Gastrocnemius medialis (tissue), 4 donors: ENCODE results near the gene SKIC8. TPM values are rescaled to one million over a fixed set of nuclear protein-coding genes. Genes with fewer than 3 reads are reported as not detected.

Experiments
- ATAC-seq, 2 donors: fragments of 150-250 bp; one replicate each; pipeline ENCODE4 v1.9.1; 2016
- DNase-seq, 2 donors: peaks; one replicate each; pipeline ENCODE4 v3.0.0-alpha.2; 2019
- H3K27ac ChIP-seq, 4 donors: fragments of 200-600 bp; sonication (generic); 1 replicate in 1 of 4; 2 replicates in 3 of 4; pipeline ENCODE4 v1.5.1; 2016 to 2018; ENCODE audit warnings: mild to moderate bottlenecking in 2 of 4, moderate library complexity in 1 of 4
- H3K27me3 ChIP-seq, 3 donors: fragments of 200-600 bp; sonication (generic) in 2 of 3; 1 replicate in 1 of 3; 2 replicates in 2 of 3; pipeline versions ENCODE4 v1.5.1 to v1.6.0; 2016 to 2019; ENCODE audit warnings: mild to moderate bottlenecking in 1 of 3, moderate library complexity in 1 of 3
- H3K36me3 ChIP-seq, 2 donors: fragments of 200-600 bp; sonication (generic) in 1 of 2; one replicate each; pipeline ENCODE4 v1.5.1; 2017 to 2018
- H3K4me1 ChIP-seq, 2 donors: fragments of 200-600 bp; sonication (generic) in 1 of 2; one replicate each; pipeline ENCODE4 v1.5.1; 2016 to 2017; ENCODE audit warnings: mild to moderate bottlenecking in 2 of 2
- H3K4me3 ChIP-seq, 4 donors: fragments of 200-600 bp; sonication (generic) in 3 of 4; 1 replicate in 1 of 4; 2 replicates in 3 of 4; pipeline ENCODE4 v1.5.1; 2016 to 2019; ENCODE audit warnings: mild to moderate bottlenecking in 2 of 4
- H3K9me3 ChIP-seq, 3 donors: fragments of 200-600 bp; sonication (generic) in 2 of 3; 1 replicate in 1 of 3; 2 replicates in 2 of 3; pipeline ENCODE4 v1.5.1; 2016 to 2019
- POLR2A ChIP-seq, 2 donors: fragments of 450-650 bp; IDR thresholded peaks; one replicate each; pipeline ENCODE4 v1.6.1; 2017; ENCODE audit warnings: antibody characterized with exemption in 2 of 2, mild to moderate bottlenecking in 2 of 2, moderate library complexity in 2 of 2
- in situ Hi-C, 4 donors: fragments of 200-750 bp; cut with MboI; loops; one replicate each; pipeline versions ENCODE4 v1.15.0 to v1.8.0; 2017; ENCODE audit warnings: low sequenced_read_pairs in 4 of 4
- intact Hi-C: fragments of 100-400 bp; cut with DNase I; formaldehyde crosslinking; loops from one replicate; pipeline ENCODE4 v1.15.1; 2023; ENCODE audit warnings: low total_unique reads
- total RNA-seq, 4 donors: library from RNA; depleted of rRNA; stranded (reverse); fragments of >200 nt; gene quantifications; one replicate each; pipeline versions ENCODE4 v1.1.0 to v1.2.3, GENCODE V29; 2016
- TF ChIP-seq, protein P1 (sequence below), 5 experiments: fragments of 450-650 bp in 3 of 5; fragments of 200-600 bp in 2 of 5; sonication (generic) in 2 of 5; IDR thresholded peaks in 4 of 5; conservative IDR thresholded peaks in 1 of 5; 1 replicate in 4 of 5; 2 replicates in 1 of 5; pipeline ENCODE4 v1.5.1; 2016 to 2019; ENCODE audit warnings: antibody characterized with exemption in 5 of 5, mild to moderate bottlenecking in 3 of 5, moderate library complexity in 3 of 5

SKIC8 gene
- total RNA-seq, 4 donors from 2014 or later, result 36.9 to 48.6 (median 42.7) TPM

- no peak overlapping the region for H3K27ac ChIP-seq
- intact Hi-C loops, result loop anchor here (5.0 kb wide), 1 partner anchor 178 kb away; no protein-coding TSS in a partner anchor
- DNase-seq, result no peak
- no peak for TF ChIP-seq POLR2A (IDR thresholded peaks at IDR 0.05)
- TF ChIP-seq, protein P1, sequence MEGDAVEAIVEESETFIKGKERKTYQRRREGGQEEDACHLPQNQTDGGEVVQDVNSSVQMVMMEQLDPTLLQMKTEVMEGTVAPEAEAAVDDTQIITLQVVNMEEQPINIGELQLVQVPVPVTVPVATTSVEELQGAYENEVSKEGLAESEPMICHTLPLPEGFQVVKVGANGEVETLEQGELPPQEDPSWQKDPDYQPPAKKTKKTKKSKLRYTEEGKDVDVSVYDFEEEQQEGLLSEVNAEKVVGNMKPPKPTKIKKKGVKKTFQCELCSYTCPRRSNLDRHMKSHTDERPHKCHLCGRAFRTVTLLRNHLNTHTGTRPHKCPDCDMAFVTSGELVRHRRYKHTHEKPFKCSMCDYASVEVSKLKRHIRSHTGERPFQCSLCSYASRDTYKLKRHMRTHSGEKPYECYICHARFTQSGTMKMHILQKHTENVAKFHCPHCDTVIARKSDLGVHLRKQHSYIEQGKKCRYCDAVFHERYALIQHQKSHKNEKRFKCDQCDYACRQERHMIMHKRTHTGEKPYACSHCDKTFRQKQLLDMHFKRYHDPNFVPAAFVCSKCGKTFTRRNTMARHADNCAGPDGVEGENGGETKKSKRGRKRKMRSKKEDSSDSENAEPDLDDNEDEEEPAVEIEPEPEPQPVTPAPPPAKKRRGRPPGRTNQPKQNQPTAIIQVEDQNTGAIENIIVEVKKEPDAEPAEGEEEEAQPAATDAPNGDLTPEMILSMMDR (IDR thresholded peaks at IDR 0.05 in 4 of 5, conservative IDR thresholded peaks at IDR 0.05 in 1 of 5), result no peak
- H3K36me3 ChIP-seq, result no peaks in the 10 kb centered on the region
- ATAC-seq, result no peak
- in situ Hi-C loops, result loop anchor here (5.0 to 10.0 kb wide), 3 partner anchors 120 to 130 kb away; partner anchors contain the start of gene IREB2 (in 1 of the 4)
- H3K4me3 ChIP-seq, result no peak overlapping the region
- H3K4me1 ChIP-seq, result no peaks in the 10 kb centered on the region
- no peaks in the 10 kb centered on the region for H3K27me3 ChIP-seq
- H3K9me3 ChIP-seq, result no peaks in the 10 kb centered on the region
Observed at GRCh38 chr15:78304216-78305066, 5.0 kb upstream of the SKIC8 start.

DNA sequence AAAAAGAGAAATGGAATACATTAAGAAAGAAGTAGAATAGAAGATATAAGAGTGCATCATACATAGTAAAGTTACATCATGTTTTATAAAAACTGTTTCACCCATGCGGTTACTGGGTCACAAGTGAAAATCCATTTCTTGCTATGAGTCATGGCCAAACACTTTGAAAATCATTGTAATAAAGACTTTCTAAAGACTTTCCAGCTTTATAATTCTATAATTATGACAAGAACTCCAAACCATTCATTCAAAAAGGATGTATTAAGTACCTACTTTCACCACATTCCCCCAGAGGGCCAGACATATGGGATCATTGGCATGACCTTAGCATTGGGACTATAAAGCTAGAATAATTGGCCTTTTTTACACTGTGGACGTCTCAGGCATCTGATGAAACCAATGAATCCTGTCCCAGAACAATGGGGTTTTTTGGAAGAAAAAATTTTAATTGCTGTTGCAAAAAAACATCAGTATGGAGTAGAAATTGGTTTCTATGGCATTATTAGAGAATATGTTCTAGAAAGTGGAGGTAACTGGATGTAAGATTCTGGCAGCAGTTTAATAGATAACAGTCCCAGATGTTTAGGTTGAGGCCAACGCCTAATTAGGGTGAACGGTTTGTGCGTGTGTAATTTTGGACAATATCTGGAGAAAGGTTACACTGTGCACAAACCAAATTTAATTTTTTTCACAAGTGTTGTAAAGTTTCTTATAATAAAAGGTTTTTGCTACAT lies 3.3 kb upstream of the SKIC8 start:
- Histone ChIP-seq H3K4me1 (peaks cover 12 to 15% of the 10 kb centered on the region in 2 donors), H3K9me3 (no peaks in the 10 kb centered on the region), H3K4me3 (no peak overlapping the region), H3K27me3 (no peaks in the 10 kb centered on the region), H3K27ac (no peak overlapping the region), H3K36me3 (no peaks in the 10 kb centered on the region)
- in situ Hi-C loops (loop anchor here in 2 of 4 donors (10.0 kb wide), 2 partner anchors 122 to 132 kb away; partner anchors contain the start of gene IREB2 (in 1 of the 2)), intact Hi-C loops (no loop called here)
- TF ChIP-seq POLR2A (IDR thresholded peaks at IDR 0.05), result no peak
- TF ChIP-seq, protein P1 (IDR thresholded peaks at IDR 0.05 in 4 of 5, conservative IDR thresholded peaks at IDR 0.05 in 1 of 5), result no peak
- ATAC-seq (no peak), DNase-seq (no peak)

DNA sequence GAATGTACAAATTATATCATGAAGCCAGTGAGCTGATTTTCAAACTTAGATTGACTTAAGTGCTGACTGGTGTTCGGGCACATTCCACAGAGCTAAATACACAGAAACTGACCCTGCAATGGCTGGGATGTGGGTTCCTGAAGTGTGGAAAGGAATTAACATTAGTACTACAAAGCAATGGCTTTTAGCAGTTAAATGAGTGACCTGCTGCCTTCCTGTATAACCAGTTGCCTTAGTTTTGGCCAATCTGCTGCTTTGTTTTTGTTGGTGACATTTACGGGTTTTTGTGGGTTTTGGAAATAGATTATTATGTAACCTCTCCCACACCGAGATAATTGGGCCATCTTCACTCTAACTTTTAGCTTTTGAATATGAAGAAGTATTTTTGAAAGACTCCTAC lies 2.4 kb upstream of the SKIC8 start:
- Histone ChIP-seq H3K27me3 (no peaks in the 10 kb centered on the region), H3K4me1 (peaks cover 16 to 19% of the 10 kb centered on the region in 2 donors), H3K27ac (no peak overlapping the region), H3K4me3 (no peak overlapping the region), H3K9me3 (no peaks in the 10 kb centered on the region), H3K36me3 (no peaks in the 10 kb centered on the region)
- ATAC-seq (no peak), DNase-seq (no peak)
- intact Hi-C loops (no loop called here), in situ Hi-C loops (loop anchor here in 2 of 4 donors (10.0 kb wide), 2 partner anchors 123 to 133 kb away; partner anchors contain the start of gene IREB2 (in 1 of the 2))
- no peak for TF ChIP-seq POLR2A (IDR thresholded peaks at IDR 0.05)
- TF ChIP-seq, protein P1 (IDR thresholded peaks at IDR 0.05 in 4 of 5, conservative IDR thresholded peaks at IDR 0.05 in 1 of 5), result no peak

- no peaks in the 10 kb centered on the region for H3K36me3 ChIP-seq
- no peaks in the 10 kb centered on the region for H3K27me3 ChIP-seq
- H3K4me3 ChIP-seq, result no peak overlapping the region
- no peak overlapping the region for H3K27ac ChIP-seq
- in situ Hi-C loops (loop anchor here in 2 of 4 donors (10.0 kb wide), 2 partner anchors 123 to 133 kb away; partner anchors contain the start of gene IREB2 (in 1 of the 2)), intact Hi-C loops (no loop called here)
- ATAC-seq (no peak), DNase-seq (no peak)
- no peaks in the 10 kb centered on the region for H3K9me3 ChIP-seq
- TF ChIP-seq, protein P1 (IDR thresholded peaks at IDR 0.05 in 4 of 5, conservative IDR thresholded peaks at IDR 0.05 in 1 of 5), result no peak
- TF ChIP-seq POLR2A (IDR thresholded peaks at IDR 0.05), result no peak
- H3K4me1 ChIP-seq, result peaks cover 16 to 19% of the 10 kb centered on the region in 2 donors
Observed at GRCh38 chr15:78301326-78301725, 1.9 kb upstream of the SKIC8 start.
